SK-N-SH (cell line): Measurements from ENCODE around the gene TCOF1. TPM values are rescaled to one million over a fixed set of nuclear protein-coding genes. Genes with fewer than 3 reads are reported as not detected.

Experiments used
- CTCF ChIA-PET: fragments of 300-600, 350-600 bp; formaldehyde crosslinking; extraction: SDS; loops from one replicate; lab custom pipeline; 2021; lab: Yijun Ruan, JAX
- POLR2A ChIA-PET: fragments of 350-600 bp; sonication (Branson Sonifier 250); formaldehyde crosslinking; extraction: SDS; loops from one replicate; lab custom pipeline; 2020; ENCODE audit warnings: antibody characterized with exemption, inconsistent platforms; lab: Yijun Ruan, JAX
- DNase-seq: peaks from one replicate; pipeline ENCODE4 v3.0.0; 2012
- H2AFZ ChIP-seq: fragments of 200-600 bp; sonication (generic); 2 replicates; pipeline ENCODE4 v1.8.1; 2016; ENCODE audit warnings: antibody characterized with exemption, mild to moderate bottlenecking, low read depth
- H3F3A ChIP-seq: fragments of 200-600 bp; sonication (generic); replicated peaks from 2 replicates; pipeline ENCODE3; 2016; ENCODE audit warnings: antibody characterized with exemption, mild to moderate bottlenecking; ENCODE audit not compliant: insufficient read depth
- H3K27ac ChIP-seq, 2 experiments: fragments of 200-500 bp in 1 of 2; fragments of 200-600 bp in 1 of 2; sonication (Bioruptor generic) in 1 of 2; sonication (generic), shearing (Covaris generic) in 1 of 2; 2 replicates each; pipeline versions ENCODE4 v1.5.1 to v1.6.1; 2014 to 2016; ENCODE audit warnings: low read depth in 2 of 2, inconsistent platforms in 1 of 2, low read length in 1 of 2, mild to moderate bottlenecking in 1 of 2, mixed read lengths in 1 of 2
- H3K27me3 ChIP-seq: fragments of 200-600 bp; sonication (generic), shearing (Covaris generic); 2 replicates; pipeline ENCODE4 v1.6.1; 2016; ENCODE audit warnings: mixed run types; ENCODE audit not compliant: insufficient read depth
- H3K36me3 ChIP-seq, 2 experiments: fragments of 200-500 bp in 1 of 2; fragments of 200-600 bp in 1 of 2; sonication (Bioruptor generic) in 1 of 2; sonication (generic) in 1 of 2; replicated peaks in 1 of 2; 2 replicates each; pipeline versions ENCODE3 to v1.5.1; 2014 to 2016; ENCODE audit warnings: low read length in 1 of 2, mild to moderate bottlenecking in 1 of 2; ENCODE audit not compliant: insufficient read depth in 2 of 2, control insufficient read depth in 1 of 2
- H3K4me1 ChIP-seq, 2 experiments: fragments of 200-500 bp in 1 of 2; fragments of 200-600 bp in 1 of 2; sonication (Bioruptor generic) in 1 of 2; sonication (generic), shearing (Covaris generic) in 1 of 2; 2 replicates each; pipeline versions ENCODE4 v1.5.1 to v1.6.1; 2014 to 2016; ENCODE audit warnings: low read depth in 1 of 2, low read length in 1 of 2, mixed run types in 1 of 2; ENCODE audit not compliant: insufficient read depth in 2 of 2, control insufficient read depth in 1 of 2
- H3K4me2 ChIP-seq: fragments of 200-600 bp; sonication (generic), shearing (Covaris generic); 2 replicates; pipeline ENCODE4 v1.6.1; 2017; ENCODE audit warnings: mixed run types
- H3K4me3 ChIP-seq, 2 experiments: fragments of 200-500 bp in 1 of 2; fragments of 200-600 bp in 1 of 2; sonication (Bioruptor generic) in 1 of 2; sonication (generic), shearing (Covaris generic) in 1 of 2; 2 replicates each; pipeline versions ENCODE4 v1.5.1 to v1.8.1; 2014 to 2016; ENCODE audit warnings: low read depth in 2 of 2, inconsistent platforms in 1 of 2, low read length in 1 of 2, mild to moderate bottlenecking in 1 of 2, mixed read lengths in 1 of 2, moderate library complexity in 1 of 2
- H3K79me2 ChIP-seq: fragments of 200-600 bp; sonication (generic); 2 replicates; pipeline ENCODE4 v1.8.1; 2017; ENCODE audit warnings: mild to moderate bottlenecking; ENCODE audit not compliant: insufficient read depth
- H3K9ac ChIP-seq: fragments of 200-600 bp; sonication (generic); 2 replicates; pipeline ENCODE4 v1.6.1; 2017; ENCODE audit warnings: mixed run types
- H3K9me2 ChIP-seq: fragments of 200-600 bp; sonication (generic); 2 replicates; pipeline ENCODE4 v1.6.1; 2017; ENCODE audit warnings: mixed run types
- H3K9me3 ChIP-seq: fragments of 200-600 bp; sonication (generic); 2 replicates; pipeline ENCODE4 v1.6.1; 2017; ENCODE audit warnings: mixed run types, mild to moderate bottlenecking, moderate library complexity
- H4K20me1 ChIP-seq: fragments of 200-600 bp; sonication (generic); 2 replicates; pipeline ENCODE4 v1.6.1; 2017; ENCODE audit warnings: mild to moderate bottlenecking, mixed run types; ENCODE audit not compliant: insufficient read depth
- ELF1 ChIP-seq: IDR thresholded peaks from 2 replicates; pipeline ENCODE4 v1.4.0; 2012
- EZH2phosphoT487 ChIP-seq: fragments of 200-600 bp; sonication (generic); IDR thresholded peaks from 2 replicates; pipeline ENCODE4 v1.6.1; 2017; ENCODE audit warnings: low read depth, mixed run types, mild to moderate bottlenecking, antibody characterized with exemption, moderate library complexity, borderline replicate concordance
- FOXJ3 ChIP-seq: sonication (generic); formaldehyde crosslinking; IDR thresholded peaks from 2 replicates; pipeline ENCODE4 v1.5.1; 2020; ENCODE audit warnings: mild to moderate bottlenecking, missing genetic modification reagents
- FOXM1 ChIP-seq: IDR thresholded peaks from 2 replicates; pipeline ENCODE4 v1.4.0; 2012; ENCODE audit warnings: low read depth, mild to moderate bottlenecking
- JUND ChIP-seq: IDR thresholded peaks from 2 replicates; pipeline ENCODE4 v1.4.0; 2012
- MAX ChIP-seq: IDR thresholded peaks from 2 replicates; pipeline ENCODE4 v1.4.0; 2012; ENCODE audit warnings: low read depth
- MEF2A ChIP-seq: IDR thresholded peaks from 2 replicates; pipeline ENCODE4 v1.4.0; 2012; ENCODE audit warnings: low read depth, borderline replicate concordance
- MXI1 ChIP-seq: IDR thresholded peaks from 2 replicates; pipeline ENCODE4 v1.6.1; 2012; ENCODE audit warnings: mild to moderate bottlenecking, low read depth, low read length, improper control_type of control experiment
- NRF1 ChIP-seq: IDR thresholded peaks from 2 replicates; pipeline ENCODE4 v1.6.1; 2012; ENCODE audit warnings: low read depth, mild to moderate bottlenecking, low read length
- POLR2AphosphoS5 ChIP-seq: IDR thresholded peaks from 2 replicates; pipeline ENCODE4 v1.6.1; 2012; ENCODE audit warnings: low read depth, low read length
- RAD21 ChIP-seq: IDR thresholded peaks from 2 replicates; pipeline ENCODE4 v1.6.1; 2012; ENCODE audit warnings: mild to moderate bottlenecking, low read length
- RCOR1 ChIP-seq: fragments of 150-350 bp; IDR thresholded peaks from 2 replicates; pipeline ENCODE4 v1.6.1; 2017; ENCODE audit warnings: antibody characterized with exemption, low read length
- RXRA ChIP-seq: IDR thresholded peaks from 2 replicates; pipeline ENCODE4 v1.4.0; 2012; ENCODE audit warnings: low read depth, mild to moderate bottlenecking, borderline replicate concordance
- SIN3A ChIP-seq: IDR thresholded peaks from 2 replicates; pipeline ENCODE4 v1.6.1; 2012; ENCODE audit warnings: low read depth, mild to moderate bottlenecking, low read length, moderate library complexity, borderline replicate concordance
- TEAD4 ChIP-seq: IDR thresholded peaks from 2 replicates; pipeline ENCODE4 v1.4.0; 2012; ENCODE audit warnings: mild to moderate bottlenecking, borderline replicate concordance; ENCODE audit not compliant: insufficient read depth
- USF1 ChIP-seq: IDR thresholded peaks from 2 replicates; pipeline ENCODE4 v1.4.0; 2012; ENCODE audit warnings: low read depth, borderline replicate concordance
- WGBS: methylation state at CpG from one replicate; pipeline ENCODE4 v1.1.6; 2017; ENCODE audit warnings: low lambda C conversion rate; 5-methylcytosine and 5-hydroxymethylcytosine counted together
- polyA plus RNA-seq, 3 experiments: library from polyadenylated mRNA; depleted of rRNA; stranded (reverse); fragments of >200 nt; gene quantifications; 2 replicates each; pipeline ENCODE4 v1.2.3, GENCODE V29; 2012
- TF ChIP-seq, protein P1 (sequence below): IDR thresholded peaks from 2 replicates; pipeline ENCODE4; 2012
- TF ChIP-seq, protein P2 (sequence below): fragments of 200-600 bp; sonication (generic); IDR thresholded peaks from 2 replicates; pipeline ENCODE4 v1.6.1; 2017; ENCODE audit warnings: antibody characterized with exemption, mild to moderate bottlenecking, moderate library complexity
- TF ChIP-seq, protein P3 (sequence below): fragments of 150-350 bp; IDR thresholded peaks from 2 replicates; pipeline ENCODE4 v1.6.1; 2016; ENCODE audit warnings: mild to moderate bottlenecking, low read depth, low read length

The TCOF1 gene
- polyA plus RNA-seq, 1 of the 3 experiments (the other 2 are of a cell fraction): 33.0 TPM

DNA sequence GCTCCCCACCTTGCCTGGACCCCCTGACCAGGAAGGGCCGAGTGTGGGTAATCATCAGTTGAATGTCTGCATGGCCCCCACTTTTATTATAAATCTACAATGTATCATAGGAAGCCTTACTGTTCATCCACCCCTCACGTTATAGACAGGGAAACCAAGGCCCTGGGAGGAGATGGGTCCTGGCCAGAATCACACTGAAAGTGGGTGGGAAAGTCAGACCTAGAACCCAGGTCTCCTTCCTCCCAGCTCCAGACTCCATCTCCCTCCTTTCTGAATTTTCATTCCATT is 38.1 kb downstream of the TCOF1 start:
- no peak overlapping the region for H3K9ac ChIP-seq
- DNase-seq: no peak

DNA sequence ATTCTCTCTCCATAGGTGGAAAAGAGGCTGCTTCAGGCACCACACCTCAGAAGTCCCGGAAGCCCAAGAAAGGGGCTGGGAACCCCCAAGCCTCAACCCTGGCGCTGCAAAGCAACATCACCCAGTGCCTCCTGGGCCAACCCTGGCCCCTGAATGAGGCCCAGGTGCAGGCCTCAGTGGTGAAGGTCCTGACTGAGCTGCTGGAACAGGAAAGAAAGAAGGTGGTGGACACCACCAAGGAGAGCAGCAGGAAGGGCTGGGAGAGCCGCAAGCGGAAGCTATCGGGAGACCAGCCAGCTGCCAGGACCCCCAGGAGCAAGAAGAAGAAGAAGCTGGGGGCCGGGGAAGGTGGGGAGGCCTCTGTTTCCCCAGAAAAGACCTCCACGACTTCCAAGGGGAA is 38.8 kb downstream of the TCOF1 start:
- Histone ChIP-seq H3K36me3 (peaks cover 11 to 91% of the 10 kb centered on the region in 2 experiments), H3K4me1 (peaks cover 0 to 4% of the 10 kb centered on the region in 2 experiments; a peak in 1 of 4 replicates), H3K9me2 (no peaks in the 10 kb centered on the region), H3K4me3 (no peak overlapping the region), H4K20me1 (no peaks in the 10 kb centered on the region), H3K79me2 (no peaks in the 10 kb centered on the region), H3K27ac (no peak overlapping the region), H3K9ac (no peak overlapping the region), H3F3A (peaks cover 5% of the 10 kb centered on the region), H3K4me2 (no peak overlapping the region), H2AFZ (no peak overlapping the region), H3K9me3 (no peaks in the 10 kb centered on the region), H3K27me3 (no peaks in the 10 kb centered on the region)
- CTCF ChIA-PET: interaction anchor here (0.8 to 1.5 kb wide), 2 partner anchors 40 to 562 kb away, joined by 3 to 4 read pairs; no protein-coding TSS in a partner anchor
- 96% methylated on average over 6 of the region's 7 CpGs for WGBS
- no peak for DNase-seq
- POLR2A ChIA-PET: interaction anchor here (1.4 kb wide), 1 partner anchor 40 kb away, joined by 4 read pairs; no protein-coding TSS in a partner anchor
- TF ChIP-seq, protein P1, sequence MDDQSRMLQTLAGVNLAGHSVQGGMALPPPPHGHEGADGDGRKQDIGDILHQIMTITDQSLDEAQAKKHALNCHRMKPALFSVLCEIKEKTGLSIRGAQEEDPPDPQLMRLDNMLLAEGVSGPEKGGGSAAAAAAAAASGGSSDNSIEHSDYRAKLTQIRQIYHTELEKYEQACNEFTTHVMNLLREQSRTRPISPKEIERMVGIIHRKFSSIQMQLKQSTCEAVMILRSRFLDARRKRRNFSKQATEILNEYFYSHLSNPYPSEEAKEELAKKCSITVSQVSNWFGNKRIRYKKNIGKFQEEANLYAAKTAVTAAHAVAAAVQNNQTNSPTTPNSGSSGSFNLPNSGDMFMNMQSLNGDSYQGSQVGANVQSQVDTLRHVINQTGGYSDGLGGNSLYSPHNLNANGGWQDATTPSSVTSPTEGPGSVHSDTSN: no peak
- no peak for TF ChIP-seq NRF1
- TF ChIP-seq RXRA: no peak
- TF ChIP-seq TEAD4: no peak
- TF ChIP-seq, protein P2, sequence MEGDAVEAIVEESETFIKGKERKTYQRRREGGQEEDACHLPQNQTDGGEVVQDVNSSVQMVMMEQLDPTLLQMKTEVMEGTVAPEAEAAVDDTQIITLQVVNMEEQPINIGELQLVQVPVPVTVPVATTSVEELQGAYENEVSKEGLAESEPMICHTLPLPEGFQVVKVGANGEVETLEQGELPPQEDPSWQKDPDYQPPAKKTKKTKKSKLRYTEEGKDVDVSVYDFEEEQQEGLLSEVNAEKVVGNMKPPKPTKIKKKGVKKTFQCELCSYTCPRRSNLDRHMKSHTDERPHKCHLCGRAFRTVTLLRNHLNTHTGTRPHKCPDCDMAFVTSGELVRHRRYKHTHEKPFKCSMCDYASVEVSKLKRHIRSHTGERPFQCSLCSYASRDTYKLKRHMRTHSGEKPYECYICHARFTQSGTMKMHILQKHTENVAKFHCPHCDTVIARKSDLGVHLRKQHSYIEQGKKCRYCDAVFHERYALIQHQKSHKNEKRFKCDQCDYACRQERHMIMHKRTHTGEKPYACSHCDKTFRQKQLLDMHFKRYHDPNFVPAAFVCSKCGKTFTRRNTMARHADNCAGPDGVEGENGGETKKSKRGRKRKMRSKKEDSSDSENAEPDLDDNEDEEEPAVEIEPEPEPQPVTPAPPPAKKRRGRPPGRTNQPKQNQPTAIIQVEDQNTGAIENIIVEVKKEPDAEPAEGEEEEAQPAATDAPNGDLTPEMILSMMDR: no peak
- TF ChIP-seq, protein P3, sequence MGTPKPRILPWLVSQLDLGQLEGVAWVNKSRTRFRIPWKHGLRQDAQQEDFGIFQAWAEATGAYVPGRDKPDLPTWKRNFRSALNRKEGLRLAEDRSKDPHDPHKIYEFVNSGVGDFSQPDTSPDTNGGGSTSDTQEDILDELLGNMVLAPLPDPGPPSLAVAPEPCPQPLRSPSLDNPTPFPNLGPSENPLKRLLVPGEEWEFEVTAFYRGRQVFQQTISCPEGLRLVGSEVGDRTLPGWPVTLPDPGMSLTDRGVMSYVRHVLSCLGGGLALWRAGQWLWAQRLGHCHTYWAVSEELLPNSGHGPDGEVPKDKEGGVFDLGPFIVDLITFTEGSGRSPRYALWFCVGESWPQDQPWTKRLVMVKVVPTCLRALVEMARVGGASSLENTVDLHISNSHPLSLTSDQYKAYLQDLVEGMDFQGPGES: no peak
- TF ChIP-seq MEF2A: no peak
- TF ChIP-seq SIN3A: no peak
- TF ChIP-seq MAX: no peak
- no peak for TF ChIP-seq RCOR1
- TF ChIP-seq ELF1: no peak

More for the DNA sequence above, 38.1 kb downstream of the TCOF1 start:
- Histone ChIP-seq H3K4me2 (no peak overlapping the region), H3K9me2 (no peaks in the 10 kb centered on the region), H3K27ac (no peak overlapping the region; a peak in 1 of 4 replicates), H3K36me3 (peaks cover 11 to 91% of the 10 kb centered on the region in 2 experiments), H3K79me2 (no peaks in the 10 kb centered on the region), H3F3A (peaks cover 5% of the 10 kb centered on the region), H3K9me3 (no peaks in the 10 kb centered on the region), H4K20me1 (no peaks in the 10 kb centered on the region), H3K27me3 (no peaks in the 10 kb centered on the region), H3K4me1 (no peaks in the 10 kb centered on the region; a peak in 1 of 4 replicates), H3K4me3 (no peak overlapping the region), H2AFZ (no peak overlapping the region)
- 93% methylated on average over 2 of the region's 2 CpGs for WGBS
- CTCF ChIA-PET: no interaction called here
- TF ChIP-seq RAD21 (no peak), RCOR1 (no peak), EZH2phosphoT487 (no peak), MXI1 (no peak), USF1 (no peak), POLR2AphosphoS5 (no peak), FOXM1 (no peak), FOXJ3 (CRISPR knock-in tag) (no peak), JUND (no peak)
- TF ChIP-seq, protein P2: no peak
- POLR2A ChIA-PET: no interaction called here
